ENCODE data around the gene CYBB. TPM values are rescaled to one million over a fixed set of nuclear protein-coding genes. Genes with fewer than 3 reads are reported as not detected.

Gene CYBB
- total and polyA plus RNA-seq, 9 donors, result 3.5 to 37.2 (median 12.9) TPM

GRCh38 chrX:37846934-37847732 lies 67.3 kb downstream of the CYBB start, which contains the start of gene DYNLT3:
Gene DYNLT3, minus strand, starts transcription at chrX:37847571. Its CDS starts 61 bp downstream, at chrX:37847510.
- peak; percentile 65 to 78 (median 74) for DNase-seq
- H3K27ac ChIP-seq, result peak within 1 kb of the TSS; percentile 76 to 95
- H3K4me1 ChIP-seq (ENCODE audit: insufficient read depth), result no peaks in the 10 kb centered on the region
- H3K36me3 ChIP-seq, result no peaks in the 10 kb centered on the region
- TF ChIP-seq, protein P1, sequence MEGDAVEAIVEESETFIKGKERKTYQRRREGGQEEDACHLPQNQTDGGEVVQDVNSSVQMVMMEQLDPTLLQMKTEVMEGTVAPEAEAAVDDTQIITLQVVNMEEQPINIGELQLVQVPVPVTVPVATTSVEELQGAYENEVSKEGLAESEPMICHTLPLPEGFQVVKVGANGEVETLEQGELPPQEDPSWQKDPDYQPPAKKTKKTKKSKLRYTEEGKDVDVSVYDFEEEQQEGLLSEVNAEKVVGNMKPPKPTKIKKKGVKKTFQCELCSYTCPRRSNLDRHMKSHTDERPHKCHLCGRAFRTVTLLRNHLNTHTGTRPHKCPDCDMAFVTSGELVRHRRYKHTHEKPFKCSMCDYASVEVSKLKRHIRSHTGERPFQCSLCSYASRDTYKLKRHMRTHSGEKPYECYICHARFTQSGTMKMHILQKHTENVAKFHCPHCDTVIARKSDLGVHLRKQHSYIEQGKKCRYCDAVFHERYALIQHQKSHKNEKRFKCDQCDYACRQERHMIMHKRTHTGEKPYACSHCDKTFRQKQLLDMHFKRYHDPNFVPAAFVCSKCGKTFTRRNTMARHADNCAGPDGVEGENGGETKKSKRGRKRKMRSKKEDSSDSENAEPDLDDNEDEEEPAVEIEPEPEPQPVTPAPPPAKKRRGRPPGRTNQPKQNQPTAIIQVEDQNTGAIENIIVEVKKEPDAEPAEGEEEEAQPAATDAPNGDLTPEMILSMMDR (IDR thresholded peaks at IDR 0.05), result no peak
- TF ChIP-seq EP300 (IDR thresholded peaks at IDR 0.05) (no peak), POLR2A (IDR thresholded peaks at IDR 0.05) (peak; percentile 66)
- H3K4me3 ChIP-seq, result peak within 1 kb of the TSS; percentile 75
- H3K27me3 ChIP-seq, result no peaks in the 10 kb centered on the region
- intact Hi-C loops (cut with DNase I), result no loop called here
- 30 to 41% (median 30%) methylated on average over 55 to 67 of the region's 67 CpGs for WGBS, 3 donors
- H3K9me3 ChIP-seq, result no peaks in the 10 kb centered on the region

GRCh38 chrX:37847733-37848197 lies 67.9 kb downstream of the CYBB start:
- H3K36me3 ChIP-seq, result no peaks in the 10 kb centered on the region
- H3K9me3 ChIP-seq, result no peaks in the 10 kb centered on the region
- whole genome bisulfite sequencing, 3 donors, result 34 to 44% (median 35%) methylated on average over 5 of the region's 5 CpGs
- no peaks in the 10 kb centered on the region for H3K4me1 ChIP-seq (ENCODE audit: insufficient read depth)
- intact Hi-C loops (cut with DNase I), result no loop called here
- no peak for DNase-seq
- peak overlapping the region; percentile 75 for H3K4me3 ChIP-seq
- H3K27ac ChIP-seq, result peak overlapping the region; percentile 76 to 95
- no peak for TF ChIP-seq POLR2A (IDR thresholded peaks at IDR 0.05)
- TF ChIP-seq, protein P1 (IDR thresholded peaks at IDR 0.05), result no peak
- TF ChIP-seq EP300 (IDR thresholded peaks at IDR 0.05), result no peak
- H3K27me3 ChIP-seq, result no peaks in the 10 kb centered on the region

DNA sequence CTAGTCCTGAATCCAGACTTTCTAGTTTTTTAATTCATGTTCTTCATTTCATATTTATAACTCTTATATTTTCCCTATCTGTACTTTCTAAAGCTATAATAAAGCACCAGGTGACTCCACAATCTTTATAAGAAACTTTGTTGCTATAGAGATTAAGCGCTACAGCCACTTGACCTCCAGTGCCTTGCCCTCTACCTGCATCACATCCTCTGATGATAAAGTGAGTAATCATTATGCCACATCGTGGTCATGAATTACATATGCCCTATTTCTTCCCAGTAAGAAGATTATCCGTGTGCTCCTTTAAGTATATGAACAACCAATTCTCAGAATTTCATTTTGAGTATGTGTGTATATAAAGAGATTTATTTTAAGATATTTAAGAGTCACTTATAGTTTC lies 74.3 kb downstream of the CYBB start:
- TF ChIP-seq POLR2A (IDR thresholded peaks at IDR 0.05) (no peak), EP300 (IDR thresholded peaks at IDR 0.05) (no peak)
- TF ChIP-seq, protein P1 (IDR thresholded peaks at IDR 0.05), result no peak
- no peak overlapping the region for H3K4me3 ChIP-seq
- H3K9me3 ChIP-seq, result no peaks in the 10 kb centered on the region
- H3K36me3 ChIP-seq, result no peaks in the 10 kb centered on the region
- no peak overlapping the region for H3K27ac ChIP-seq
- H3K4me1 ChIP-seq (ENCODE audit: insufficient read depth), result no peaks in the 10 kb centered on the region
- intact Hi-C loops (cut with DNase I), result no loop called here
- WGBS, 3 donors, result 54 to 70% (median 66%) methylated on average over 3 of the region's 3 CpGs
- H3K27me3 ChIP-seq, result no peaks in the 10 kb centered on the region
- DNase-seq, result no peak

DNA sequence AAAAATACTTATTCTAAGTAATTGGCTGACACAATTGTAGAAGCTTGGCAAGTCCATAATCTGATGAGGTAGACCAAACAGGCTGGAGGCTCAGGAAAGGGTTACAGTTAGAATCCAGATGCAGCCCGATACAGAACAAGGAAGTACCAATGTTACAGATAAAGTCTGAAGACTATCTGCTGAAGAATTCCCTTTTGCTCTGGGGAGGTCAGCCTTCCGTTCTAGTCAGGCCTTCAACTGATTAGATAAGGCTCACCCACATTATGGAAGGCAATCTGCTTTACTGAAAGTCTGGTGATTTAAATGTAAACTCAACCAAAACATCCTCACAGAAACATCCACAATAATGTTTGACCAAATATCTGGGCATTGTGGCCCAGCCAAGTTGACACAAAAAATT lies 74.9 kb downstream of the CYBB start:
- TF ChIP-seq, protein P1 (IDR thresholded peaks at IDR 0.05), result no peak
- TF ChIP-seq EP300 (IDR thresholded peaks at IDR 0.05), result no peak
- no peak for TF ChIP-seq POLR2A (IDR thresholded peaks at IDR 0.05)
- 25 to 27% (median 26%) methylated on average over 2 of the region's 2 CpGs for WGBS, 3 donors
- no peaks in the 10 kb centered on the region for H3K36me3 ChIP-seq

More for the DNA sequence above, 74.9 kb downstream of the CYBB start:
- intact Hi-C loops (cut with DNase I), result no loop called here
- H3K27ac ChIP-seq, result no peak overlapping the region
- no peaks in the 10 kb centered on the region for H3K9me3 ChIP-seq
- no peaks in the 10 kb centered on the region for H3K4me1 ChIP-seq (ENCODE audit: insufficient read depth)
- DNase-seq, result no peak
- H3K4me3 ChIP-seq, result no peak overlapping the region
- no peaks in the 10 kb centered on the region for H3K27me3 ChIP-seq

Data from ovary (tissue), 9 donors.